Measurements from ENCODE around the gene SCAPER. TPM values are rescaled to one million over a fixed set of nuclear protein-coding genes. Genes with fewer than 3 reads are reported as not detected.

Gene SCAPER
- total RNA-seq, 1 experiment from 2014 or later, result 15.3 TPM

GRCh38 chr15:76328958-76329357, 576.2 kb downstream of the SCAPER start:
- no peak for ATAC-seq
- Histone ChIP-seq H3K9me3 (ENCODE audit: control insufficient read depth, insufficient read depth, low read depth, low read length) (no peaks in the 10 kb centered on the region), H3K27me3 (ENCODE audit: control insufficient read depth, insufficient read depth, low read length) (no peaks in the 10 kb centered on the region; the same call in 1 of the 2 replicates), H3K27ac (ENCODE audit: low read length) (no peak overlapping the region), H3K36me3 (ENCODE audit: control insufficient read depth, insufficient read depth, low read length) (no peaks in the 10 kb centered on the region), H3K4me3 (ENCODE audit: low read depth in 2 of 2, low read length in 2 of 2) (no peak overlapping the region), H3K4me1 (ENCODE audit: control insufficient read depth, insufficient read depth, low read length) (no peaks in the 10 kb centered on the region)
- in situ Hi-C loops (cut with HindIII; ENCODE audit: low pct_unique_long_range_greater_than_20kb, low sequenced_read_pairs), result no loop called here
- no TSS peak for BruUV-seq (replicated peaks)
- CTCF ChIA-PET, result no interaction called here
- POLR2A ChIA-PET, result interaction anchor here (0.6 kb wide), 1 partner anchor 661 kb away, joined by 6 read pairs; no protein-coding TSS in a partner anchor
- intact Hi-C loops (cut with micrococcal nuclease; ENCODE audit: unreplicated experiment), result no loop called here
- no peak for DNase-seq (ENCODE audit: low read depth, low spot score)
- TF ChIP-seq REST (IDR thresholded peaks at IDR 0.05; ENCODE audit: insufficient read depth in 1 of 2, low read depth in 2 of 2, low read length in 1 of 2), result no peak
- TF ChIP-seq TCF7L2 (IDR thresholded peaks at IDR 0.05; ENCODE audit: low read depth, low read length), result no peak
- TF ChIP-seq CTCF (IDR thresholded peaks at IDR 0.05), result no peak
- no peak for TF ChIP-seq SIN3A (IDR thresholded peaks at IDR 0.05; ENCODE audit: borderline replicate concordance, insufficient read depth, low read depth, low read length)

GRCh38 chr15:76328106-76328696, 576.9 kb downstream of the SCAPER start:
- no peaks in the 10 kb centered on the region for H3K36me3 ChIP-seq (ENCODE audit: control insufficient read depth, insufficient read depth, low read length)
- no peaks in the 10 kb centered on the region; the same call in 1 of the 2 replicates for H3K27me3 ChIP-seq (ENCODE audit: control insufficient read depth, insufficient read depth, low read length)
- in situ Hi-C loops (cut with HindIII; ENCODE audit: low pct_unique_long_range_greater_than_20kb, low sequenced_read_pairs) (no loop called here), intact Hi-C loops (cut with micrococcal nuclease; ENCODE audit: unreplicated experiment) (no loop called here)
- BruUV-seq (replicated peaks), result no TSS peak
- ChIA-PET CTCF (no interaction called here), POLR2A (interaction anchor here (0.6 kb wide), 1 partner anchor 662 kb away, joined by 6 read pairs; no protein-coding TSS in a partner anchor)
- ATAC-seq (no peak), DNase-seq (ENCODE audit: low read depth, low spot score) (no peak)
- H3K4me3 ChIP-seq (ENCODE audit: low read depth in 2 of 2, low read length in 2 of 2), result no peak overlapping the region
- no peaks in the 10 kb centered on the region for H3K4me1 ChIP-seq (ENCODE audit: control insufficient read depth, insufficient read depth, low read length)
- H3K27ac ChIP-seq (ENCODE audit: low read length), result no peak overlapping the region
- no peak for TF ChIP-seq TCF7L2 (IDR thresholded peaks at IDR 0.05; ENCODE audit: low read depth, low read length)
- TF ChIP-seq POLR2AphosphoS5 (IDR thresholded peaks at IDR 0.05; ENCODE audit: low read depth, low read length), result no peak
- no peak for TF ChIP-seq REST (IDR thresholded peaks at IDR 0.05; ENCODE audit: insufficient read depth in 1 of 2, low read depth in 2 of 2, low read length in 1 of 2)
- TF ChIP-seq CTCF (IDR thresholded peaks at IDR 0.05), result no peak
- TF ChIP-seq SIN3A (IDR thresholded peaks at IDR 0.05; ENCODE audit: borderline replicate concordance, insufficient read depth, low read depth, low read length), result no peak
- no peaks in the 10 kb centered on the region for H3K9me3 ChIP-seq (ENCODE audit: control insufficient read depth, insufficient read depth, low read depth, low read length)
